IPS DF 4.7 (cell line): ENCODE measurements around the gene RIPK4.
"Not testable (repeated sequence)": the region's sequence is repeated elsewhere in the genome, so short reads cannot be mapped to it uniquely, and the experiment has no call there.

Experiments used
- DNase-seq: peaks from one replicate; pipeline ENCODE4 v3.0.0-alpha.2; 2013; ENCODE audit warnings: low spot score; ENCODE audit errors: extremely low read depth

RIPK4 gene

DNA sequence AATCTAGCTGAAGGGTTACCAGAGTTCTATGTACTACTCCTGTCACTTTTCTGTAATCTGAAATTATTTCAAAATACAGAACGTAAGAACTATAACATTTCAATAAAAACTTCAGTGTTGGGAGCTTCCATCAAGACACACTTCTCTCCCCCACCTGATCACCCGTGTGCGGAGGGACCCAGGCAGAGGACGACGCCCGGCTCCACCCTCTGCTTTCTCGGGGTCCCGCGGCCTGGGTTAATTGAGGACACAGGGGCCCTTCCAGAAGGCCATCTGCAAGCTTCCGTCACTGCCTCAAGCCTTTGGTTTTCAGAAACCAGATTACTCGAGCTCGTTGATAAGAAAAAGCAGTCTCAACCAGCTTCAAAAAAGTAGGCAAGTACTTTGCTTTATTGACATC lies 27.8 kb downstream of the RIPK4 start:
- no peak for DNase-seq

DNA sequence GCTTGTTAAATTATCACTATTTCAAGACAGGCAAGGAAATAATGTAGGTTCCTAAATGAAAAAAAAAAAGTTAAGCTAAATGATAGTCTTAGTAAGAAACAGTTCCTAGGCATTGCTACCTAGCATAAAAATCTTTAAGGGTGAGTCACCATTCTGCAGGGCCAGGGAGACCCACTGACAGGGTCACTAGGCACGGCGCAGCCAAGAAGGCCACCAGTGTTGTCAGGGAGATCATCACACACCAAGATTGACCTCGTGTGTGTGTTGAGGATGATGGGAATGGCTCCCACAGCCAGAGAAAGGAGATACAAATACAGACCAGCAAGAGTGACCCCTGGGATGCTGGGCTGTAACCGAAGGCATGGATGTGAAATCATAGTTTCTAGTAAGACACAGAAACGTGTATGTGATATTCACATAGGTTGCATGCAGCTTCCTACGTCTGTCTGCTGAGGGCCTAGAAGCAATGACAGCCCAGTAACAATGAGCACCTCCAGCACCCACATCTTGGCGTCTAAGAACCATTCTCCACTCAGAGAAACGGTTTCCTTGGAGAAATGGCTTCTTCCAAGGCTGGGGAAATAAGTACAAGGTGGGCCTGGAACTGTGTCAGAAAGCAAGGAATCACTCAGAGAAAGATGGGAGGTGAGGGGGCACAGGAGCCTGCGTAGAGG lies 29.1 kb downstream of the RIPK4 start:
- DNase-seq, result no peak

DNA sequence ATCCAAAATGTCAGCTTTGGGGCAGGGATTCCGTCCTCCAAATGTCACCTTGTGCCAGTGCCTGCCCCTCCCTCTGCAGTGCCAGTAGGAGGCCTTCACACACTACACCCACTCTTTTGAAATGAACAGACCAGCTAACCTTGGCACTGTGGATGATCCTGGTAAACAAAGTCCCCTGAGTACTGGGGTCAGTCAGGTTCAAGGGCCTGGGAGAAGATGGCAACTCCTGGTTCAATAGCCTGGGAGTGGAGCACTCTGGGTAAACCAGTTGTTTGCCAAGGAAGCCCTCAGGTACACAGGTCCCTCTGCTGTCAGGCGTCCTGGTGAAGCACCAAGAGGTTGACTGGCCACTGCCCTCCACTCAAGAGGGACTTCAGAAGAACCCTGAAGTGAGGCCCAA lies 30.4 kb downstream of the RIPK4 start:
- DNase-seq, result no peak

DNA sequence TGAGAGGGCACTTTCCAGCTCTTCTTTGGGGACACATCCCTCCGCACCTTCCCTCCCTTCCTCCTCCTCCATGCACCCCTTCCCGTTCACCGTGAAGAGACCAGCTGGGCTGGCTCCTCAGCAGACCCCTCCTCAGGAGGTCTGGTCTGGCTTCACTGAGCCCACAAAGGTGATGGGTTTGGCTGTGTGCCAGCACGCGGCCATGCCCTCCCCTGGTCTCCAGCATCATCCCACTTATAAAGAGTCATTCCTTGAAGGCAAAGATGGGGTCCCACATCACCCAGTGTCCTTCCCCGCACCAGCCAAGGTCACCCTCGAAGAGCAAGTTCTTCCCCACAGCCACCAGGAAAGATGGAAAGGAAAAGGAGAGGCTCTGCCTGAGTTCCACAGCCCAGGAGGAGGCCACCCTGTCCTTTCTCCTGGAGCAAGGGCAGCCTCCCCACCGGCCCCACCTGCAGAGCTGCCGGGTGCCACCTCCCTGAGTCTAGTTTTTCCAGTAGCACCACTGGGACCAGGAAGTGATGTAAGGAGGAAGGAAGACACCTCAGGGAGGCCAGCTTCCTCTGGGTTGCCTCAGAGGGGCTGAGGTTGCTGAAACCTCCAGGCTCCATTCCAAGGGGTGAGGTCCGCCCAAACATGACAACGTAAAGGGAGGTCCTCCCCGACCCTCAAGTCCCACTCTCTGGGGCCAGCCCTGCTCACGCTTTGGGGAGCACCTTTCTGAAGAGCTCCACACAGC lies 32.7 kb downstream of the RIPK4 start:
- DNase-seq, result no peak

DNA sequence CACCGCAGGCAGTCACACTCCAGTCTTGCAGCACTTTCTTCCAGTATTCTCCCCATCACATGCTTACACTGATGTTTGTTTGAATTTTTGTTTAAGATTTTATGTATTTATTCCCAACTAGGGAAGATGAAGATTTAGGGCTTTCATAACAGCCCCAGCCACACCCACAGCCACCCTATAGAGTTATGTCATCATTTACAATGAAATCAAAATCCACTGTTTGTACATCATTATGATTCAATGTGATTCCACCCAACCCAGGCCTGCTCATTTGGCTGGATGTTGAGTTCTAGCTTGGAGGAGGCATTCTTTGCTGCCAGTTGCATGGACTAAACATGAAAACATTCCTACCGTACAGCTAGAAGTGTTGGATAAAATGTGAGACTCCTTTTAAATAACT lies 35.8 kb downstream of the RIPK4 start:
- DNase-seq, result no peak

DNA sequence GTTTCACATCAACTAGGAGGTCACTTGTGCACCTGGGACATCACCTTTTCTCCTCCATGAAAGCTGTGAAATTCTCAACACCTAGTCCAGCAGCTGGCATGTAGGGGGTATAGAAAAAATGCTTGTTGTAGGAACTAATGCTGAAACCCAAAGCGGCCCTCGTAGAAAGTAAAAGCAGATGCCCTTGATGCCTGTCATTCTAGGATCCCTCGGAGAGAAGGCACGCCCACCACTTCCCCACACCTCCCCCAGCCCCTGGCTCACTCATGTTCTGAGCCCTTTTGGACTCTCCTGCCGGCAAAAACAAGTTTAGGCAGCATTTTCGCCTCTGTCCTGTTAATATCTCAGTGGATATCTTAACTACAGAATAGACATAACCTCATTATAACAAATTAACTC lies 36.5 kb downstream of the RIPK4 start:
- no peak for DNase-seq

DNA sequence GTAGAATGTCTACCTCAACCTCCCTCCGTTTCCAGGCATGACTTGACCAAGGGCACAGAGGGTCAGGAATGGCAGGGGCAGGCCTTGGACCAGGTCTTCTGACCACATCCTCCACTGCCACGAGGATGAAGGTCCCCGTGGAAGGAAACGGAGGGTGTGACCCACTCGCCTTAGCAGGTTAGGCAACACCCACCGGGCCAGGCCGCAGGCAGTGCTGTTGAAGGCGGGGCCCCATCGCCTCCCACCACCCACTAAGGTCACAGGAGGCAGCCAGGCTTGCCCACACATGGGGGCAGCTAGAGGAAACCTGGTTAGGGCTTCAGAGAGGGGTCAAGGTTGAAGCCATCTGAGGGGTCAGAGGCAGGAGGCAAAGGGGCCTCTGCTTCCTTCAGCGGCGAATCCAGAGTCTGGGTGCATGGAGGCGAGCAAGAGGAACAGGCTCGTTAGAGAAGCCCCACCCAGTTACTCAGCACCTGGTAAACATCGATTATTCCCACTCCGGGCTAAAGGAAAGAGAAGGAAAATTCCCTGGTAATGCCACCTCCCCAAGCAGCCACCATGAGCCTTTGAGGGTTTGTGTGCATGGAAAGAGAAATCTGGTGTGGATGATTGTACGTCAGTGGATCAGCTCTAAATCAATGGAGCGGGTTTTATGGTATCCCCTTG lies 37.0 kb downstream of the RIPK4 start:
- DNase-seq, result no peak

DNA sequence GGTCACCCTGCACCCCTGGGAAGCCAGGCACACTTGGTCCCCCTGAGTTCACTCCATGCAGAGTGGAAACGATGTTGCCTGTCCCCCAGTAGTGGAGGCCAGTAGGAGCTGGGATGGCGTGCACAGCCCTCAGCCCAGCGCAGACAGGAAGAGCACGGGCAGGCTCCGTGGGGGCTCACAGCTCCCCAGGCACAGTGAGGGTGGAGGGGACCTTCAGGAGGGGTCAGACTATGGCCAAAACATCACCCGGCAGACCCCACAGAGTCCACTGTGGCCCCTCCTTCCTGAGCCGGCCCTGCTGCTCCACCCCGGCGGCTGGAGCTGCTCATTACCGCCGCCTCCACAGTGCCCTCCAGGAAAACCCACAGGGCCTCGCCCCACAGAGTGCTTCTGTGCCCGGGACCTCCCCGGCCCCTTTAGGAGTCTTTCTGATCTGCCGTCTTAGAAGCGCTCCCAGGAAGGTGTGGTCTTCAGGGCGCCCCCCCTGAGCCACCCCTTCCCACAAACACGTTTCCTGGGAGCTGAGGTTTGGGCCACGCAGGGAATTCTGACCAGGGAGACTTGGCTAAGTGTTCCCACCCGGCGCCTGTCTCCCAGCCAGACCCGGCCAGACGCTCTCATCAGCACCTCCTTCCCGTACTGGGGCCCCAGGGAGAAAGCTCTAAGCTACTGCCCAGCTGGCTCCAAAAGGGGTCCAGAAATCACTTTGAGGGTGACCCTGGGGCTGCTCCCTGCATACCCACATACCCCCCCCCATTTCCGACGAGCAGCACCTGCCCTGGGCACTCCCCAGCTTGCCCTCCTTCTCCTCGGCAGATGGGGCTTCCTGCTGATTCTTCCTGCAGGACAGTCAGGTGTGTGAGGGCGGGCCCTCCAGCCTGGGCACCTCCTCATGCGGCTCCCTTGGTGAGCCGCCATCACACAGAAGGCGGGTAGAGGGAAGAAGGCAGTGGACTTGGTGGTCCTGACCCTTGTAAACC lies 38.8 kb downstream of the RIPK4 start:
- DNase-seq, result no peak

DNA sequence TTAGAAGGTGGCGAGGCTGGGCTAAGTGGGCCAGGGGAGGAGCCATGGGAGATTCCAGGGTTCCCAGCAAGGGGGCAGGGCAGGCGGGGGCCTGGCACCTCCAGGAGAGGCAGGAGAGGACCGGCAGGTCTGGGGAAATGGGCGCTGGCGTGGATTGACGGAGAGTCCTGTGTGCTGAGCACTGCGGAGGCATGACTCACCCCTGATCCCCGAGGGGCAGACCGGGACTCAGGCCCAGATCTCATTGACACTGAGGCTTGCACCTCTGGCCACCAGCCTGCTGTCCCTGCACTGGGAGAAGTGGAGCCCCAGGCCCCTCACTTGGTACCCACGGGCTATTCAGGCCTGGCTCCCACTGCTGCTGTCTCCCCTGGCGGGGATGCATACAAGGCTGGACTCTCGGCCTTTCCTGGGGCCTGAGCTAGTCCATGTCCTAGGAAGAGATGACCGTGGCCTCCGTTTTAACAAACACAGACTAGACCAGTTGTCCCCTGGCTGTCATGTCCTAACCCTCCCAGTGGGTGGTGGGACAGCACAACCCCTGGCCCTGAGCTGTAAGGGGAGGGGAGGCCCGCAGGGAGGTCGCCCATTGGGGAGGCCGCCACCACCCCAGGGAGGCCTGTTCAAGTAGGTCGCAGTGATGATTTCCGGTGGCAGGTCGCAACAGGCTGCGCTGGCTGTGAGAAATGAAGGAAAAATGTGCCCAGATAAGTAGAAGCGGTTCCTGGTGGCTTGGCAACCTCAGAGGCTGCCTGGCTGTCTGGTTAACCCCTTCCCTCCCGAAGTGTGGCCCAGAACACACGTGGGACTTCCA lies 39.7 kb downstream of the RIPK4 start:
- DNase-seq, result no peak

DNA sequence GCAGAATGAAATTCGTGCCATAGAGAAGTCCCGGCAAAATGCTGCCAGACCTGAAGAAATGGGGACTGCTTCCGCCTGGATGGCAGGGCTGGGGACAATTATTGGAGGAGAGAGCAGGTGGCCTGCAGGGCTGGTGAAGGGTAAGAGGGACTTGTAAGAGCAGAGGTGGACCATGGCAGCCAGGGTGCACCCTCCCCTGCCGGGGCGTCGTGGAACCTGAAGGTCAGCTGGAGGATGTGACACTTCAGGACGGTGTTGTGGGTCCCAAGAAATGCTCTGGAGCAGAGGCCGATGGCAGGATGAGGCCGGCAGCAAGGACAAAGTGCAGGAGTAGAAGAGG lies 40.3 kb downstream of the RIPK4 start:
- DNase-seq, result no peak

DNA sequence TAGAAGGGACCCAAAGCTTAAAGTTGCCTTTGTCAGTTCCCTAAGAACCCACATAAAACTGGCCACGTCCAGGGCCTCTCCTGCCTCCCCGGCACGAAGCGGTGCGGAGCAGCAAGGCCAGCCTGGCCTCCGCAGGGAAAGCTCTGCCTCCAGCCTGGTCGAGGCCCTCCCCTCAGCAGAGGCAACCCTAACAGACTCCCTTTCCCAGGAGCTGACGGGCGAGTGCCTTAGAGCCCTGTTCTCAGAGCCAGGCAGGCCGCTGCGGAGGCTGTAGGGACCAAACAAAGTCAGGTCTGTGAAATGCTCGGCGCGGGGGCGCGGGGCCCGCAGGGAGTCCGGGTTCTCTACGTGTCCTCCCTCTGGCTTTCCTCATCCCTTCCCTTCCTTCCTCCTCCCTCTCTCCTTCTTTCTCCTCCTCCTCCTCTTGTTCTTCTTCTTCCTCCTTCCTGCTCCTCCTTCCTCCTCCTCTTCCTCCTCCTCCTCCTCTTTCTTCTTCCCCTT lies 40.7 kb downstream of the RIPK4 start:
- no peak for DNase-seq

DNA sequence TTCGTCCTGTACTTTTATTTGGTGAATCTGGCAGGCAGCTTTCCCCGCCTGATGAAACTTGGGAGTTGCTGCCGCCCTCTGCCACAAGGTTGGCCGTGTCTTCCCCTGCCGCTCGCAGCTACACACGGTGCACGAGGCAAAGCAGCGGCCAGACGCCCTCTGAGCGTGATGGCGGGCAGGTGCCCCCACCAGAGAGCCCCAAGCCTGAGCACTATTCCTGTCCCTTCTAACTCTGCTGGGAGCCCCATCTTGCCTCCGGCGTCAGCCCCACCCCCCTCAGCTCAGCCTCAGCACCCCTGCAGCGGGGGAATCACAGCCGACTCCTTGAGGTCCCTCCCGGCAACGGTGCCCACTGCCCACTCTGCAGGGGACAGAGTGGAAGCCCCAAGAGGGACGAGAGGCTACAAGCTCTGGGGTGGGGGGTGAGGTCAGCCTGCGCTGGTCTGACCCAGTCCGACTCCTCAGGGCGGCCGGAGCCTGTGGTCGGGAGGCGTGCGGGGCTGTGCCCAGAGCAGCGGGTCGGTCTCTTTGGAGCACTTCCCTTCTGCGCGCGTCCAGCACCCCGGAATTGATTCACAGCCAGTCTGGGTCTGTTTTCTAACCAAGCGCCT lies 41.3 kb downstream of the RIPK4 start:
- DNase-seq, result no peak

DNA sequence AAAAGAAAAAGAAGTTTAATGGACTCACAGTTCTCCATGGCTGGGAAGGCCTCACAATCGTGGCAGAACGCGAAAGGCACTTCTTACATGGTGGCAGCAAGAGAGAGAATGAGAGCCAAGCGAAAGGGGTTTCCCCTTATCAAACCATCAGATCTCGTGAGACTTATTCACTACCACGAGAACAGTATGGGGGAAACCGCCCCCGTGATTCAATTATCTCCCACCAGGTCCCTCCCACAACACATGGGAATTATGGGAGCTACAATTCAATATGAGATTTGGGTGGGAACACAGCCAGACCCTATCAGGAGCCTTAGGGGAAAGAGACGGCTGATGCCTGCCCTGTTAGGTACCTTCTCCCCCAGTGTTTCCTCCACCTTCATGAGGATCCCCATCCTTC lies 43.0 kb downstream of the RIPK4 start:
- DNase-seq, result not testable (repeated sequence)

DNA sequence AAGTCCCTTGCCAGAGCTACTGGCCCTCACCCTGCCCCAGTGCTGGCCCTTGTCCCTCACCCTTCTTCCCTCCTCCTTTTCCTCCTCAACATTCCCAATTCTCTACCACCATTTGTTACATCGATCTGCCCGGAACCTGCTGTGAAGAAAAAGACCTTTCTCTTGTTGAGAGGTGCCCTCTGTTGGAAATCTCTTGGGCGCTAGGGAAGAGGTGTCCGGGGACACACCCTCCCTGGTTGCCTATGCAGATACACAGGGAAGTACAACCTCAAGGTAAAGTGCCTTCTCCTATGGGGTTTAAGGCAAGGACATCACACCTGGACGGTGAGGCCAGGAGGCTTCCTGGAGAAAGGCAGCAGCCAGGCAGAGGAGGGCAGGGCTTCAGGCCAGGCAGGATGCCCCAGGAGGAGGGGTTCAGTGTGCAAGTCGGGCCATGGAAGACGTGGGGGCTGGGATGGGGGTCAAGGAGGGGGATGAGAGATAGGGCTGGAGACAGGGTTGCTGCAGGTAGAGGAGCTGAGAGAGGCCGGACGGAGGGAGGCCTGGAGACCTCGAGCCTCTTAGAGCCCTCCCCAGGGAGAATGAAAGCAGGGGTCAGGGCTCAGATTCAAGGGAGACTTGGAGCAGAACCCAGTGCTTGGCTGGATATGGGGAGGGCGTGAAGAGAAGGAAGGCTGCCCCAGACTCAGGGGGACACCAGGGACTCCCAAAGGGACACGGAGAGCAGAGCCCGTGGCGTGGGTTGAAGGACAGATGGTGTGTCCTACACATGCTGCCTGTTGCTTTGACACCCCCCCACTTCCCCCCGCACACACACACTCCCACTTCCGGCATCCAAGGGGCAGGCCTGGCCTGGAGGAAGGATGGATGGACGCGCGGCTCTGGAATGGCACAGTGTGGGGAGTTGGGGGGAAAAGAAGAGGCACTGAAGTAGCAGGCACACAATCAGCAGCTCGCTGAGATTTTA lies 44.5 kb downstream of the RIPK4 start:
- no peak for DNase-seq

DNA sequence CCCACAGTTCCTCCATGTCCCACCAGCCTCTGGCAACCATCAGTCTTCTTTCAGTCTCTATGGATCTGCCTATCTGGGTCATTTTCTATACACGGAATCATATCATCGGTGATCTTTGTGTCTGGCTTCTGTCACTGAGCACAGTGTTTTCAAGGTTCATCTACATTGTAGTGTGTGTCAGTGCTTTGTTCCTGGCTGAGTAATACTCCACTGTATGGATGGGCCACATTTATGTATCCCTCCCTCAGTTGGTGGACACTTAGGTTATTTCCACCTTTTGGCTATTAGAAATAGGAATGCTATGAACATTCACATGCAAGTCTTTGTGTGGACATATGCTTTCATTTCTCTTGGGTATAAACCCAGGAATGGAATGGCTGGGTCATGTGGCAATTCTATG lies 46.6 kb downstream of the RIPK4 start:
- DNase-seq, result no peak

DNA sequence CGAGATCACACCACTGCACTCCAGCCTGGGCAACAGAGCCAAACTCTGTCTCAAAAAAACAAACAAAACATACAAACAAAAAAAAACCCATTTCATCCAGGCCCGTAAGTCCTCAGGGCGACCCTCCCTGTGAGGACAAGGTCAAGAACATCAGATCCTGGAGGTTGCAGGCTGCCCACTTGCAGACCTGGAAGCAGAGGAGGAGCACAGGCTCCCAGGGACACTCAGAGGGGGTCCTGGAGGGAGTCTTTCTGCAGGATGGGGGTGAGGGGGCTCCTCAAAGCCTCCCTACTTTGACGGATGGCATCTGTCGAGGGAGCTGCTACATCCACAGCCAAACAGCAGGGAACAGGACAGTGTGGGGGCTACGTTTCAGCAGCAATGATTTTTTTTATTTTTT lies 47.2 kb downstream of the RIPK4 start:
- DNase-seq, result no peak

DNA sequence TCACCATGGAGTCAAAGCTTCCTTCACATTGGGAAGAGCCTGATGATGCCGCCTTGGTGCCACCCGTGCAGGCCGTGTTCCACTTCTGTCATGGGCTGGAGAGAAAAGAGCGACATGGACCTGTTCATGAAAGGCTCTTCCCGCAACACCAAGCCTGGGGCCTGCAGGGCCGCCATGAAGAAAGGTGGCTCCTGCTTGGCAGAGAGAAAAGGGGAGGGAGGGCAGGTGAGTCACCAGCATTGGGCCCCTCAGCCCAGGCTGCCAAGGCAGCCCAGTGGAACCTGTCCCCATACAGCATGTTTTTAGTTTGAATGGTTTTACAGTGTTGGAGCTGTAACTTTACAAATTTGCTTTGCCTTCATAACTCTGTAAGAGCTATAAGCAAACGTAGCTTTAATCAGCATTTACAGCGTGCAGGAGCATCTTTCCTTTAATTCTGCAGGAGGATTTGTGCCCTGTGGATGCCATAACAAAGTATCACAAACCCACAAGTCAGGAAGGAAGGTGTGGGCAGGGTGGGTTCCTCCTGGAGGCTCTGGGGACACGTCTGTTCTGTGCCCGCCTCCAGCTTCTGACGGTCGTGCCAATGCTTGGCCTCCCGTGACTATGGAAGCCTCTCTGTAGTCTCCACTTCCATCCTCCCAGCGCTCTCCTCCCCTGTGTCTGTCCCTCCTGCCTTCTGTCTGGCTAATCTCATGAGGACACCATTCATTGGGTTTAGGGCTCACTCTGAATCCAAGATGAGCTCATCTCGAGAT lies 49.1 kb downstream of the RIPK4 start:
- no peak for DNase-seq

DNA sequence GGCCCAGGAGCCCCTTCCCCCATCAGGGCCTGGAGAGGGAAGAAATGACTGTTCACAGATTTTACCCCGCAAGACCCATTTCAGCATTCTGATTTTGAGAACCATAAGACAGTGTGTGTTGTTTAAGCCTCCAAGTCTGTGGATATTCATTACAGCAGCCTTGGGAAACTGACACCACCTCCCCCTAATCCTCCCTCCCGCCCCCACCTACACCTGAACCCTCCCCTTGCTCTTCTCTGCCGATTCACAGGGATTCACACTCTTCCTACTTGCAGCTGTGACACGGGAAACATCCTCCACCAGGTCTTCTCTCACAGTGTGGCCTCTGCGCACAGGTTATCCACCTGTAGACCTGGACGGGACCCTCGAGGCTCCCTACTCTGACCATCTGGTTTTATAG lies 50.1 kb downstream of the RIPK4 start:
- no peak for DNase-seq
